RWPE1 (cell line): ENCODE results near the gene MTHFD1L.

Source experiments
- CTCF ChIA-PET: fragments of 350-600 bp; sonication (Branson Sonifier 250); formaldehyde crosslinking; extraction: SDS; loops from one replicate; lab custom pipeline; 2021; lab: Yijun Ruan, JAX
- POLR2A ChIA-PET: fragments of 400-600 bp; formaldehyde crosslinking; extraction: SDS; loops from one replicate; lab custom pipeline; 2020; ENCODE audit warnings: antibody characterized with exemption; ENCODE audit not compliant: low non-redundant PET; lab: Yijun Ruan, JAX
- DNase-seq: peaks from one replicate; pipeline ENCODE4 v3.0.0; 2012; ENCODE audit warnings: low spot score
- H3K27ac ChIP-seq: fragments of 450-650 bp; 2 replicates; pipeline ENCODE4 v1.5.1; 2017
- CTCF ChIP-seq: fragments of 450-650 bp; conservative IDR thresholded peaks from 2 replicates; pipeline ENCODE4 v1.5.1; 2017; ENCODE audit warnings: low read depth, mild to moderate bottlenecking

Gene MTHFD1L

GRCh38 chr6:150915131-150915879 lies 49.8 kb downstream of the MTHFD1L start:
- no peak for DNase-seq
- POLR2A ChIA-PET, result no interaction called here
- CTCF ChIA-PET, result no interaction called here
- H3K27ac ChIP-seq, result no peak overlapping the region
- TF ChIP-seq CTCF, result no peak

GRCh38 chr6:150915880-150916265 lies 50.4 kb downstream of the MTHFD1L start:
- CTCF ChIA-PET, result interaction anchor here (0.5 to 0.7 kb wide), 2 partner anchors 15 to 738 kb away, joined by 3 to 6 read pairs; no protein-coding TSS in a partner anchor
- TF ChIP-seq CTCF, result no peak
- no peak overlapping the region for H3K27ac ChIP-seq
- POLR2A ChIA-PET, result no interaction called here
- no peak for DNase-seq

GRCh38 chr6:150919938-150920337 lies 54.4 kb downstream of the MTHFD1L start:
- no peak overlapping the region for H3K27ac ChIP-seq
- ChIA-PET POLR2A (no interaction called here), CTCF (interaction anchor here (0.6 to 1.0 kb wide), 2 partner anchors 54 to 525 kb away, joined by 3 read pairs; no protein-coding TSS in a partner anchor)
- DNase-seq, result no peak
- TF ChIP-seq CTCF, result no peak

- CTCF ChIA-PET, result interaction anchor here (0.5 to 1.0 kb wide), 4 partner anchors 345 to 730 kb away, joined by 3 to 7 read pairs (median 6); no protein-coding TSS in a partner anchor
- POLR2A ChIA-PET, result no interaction called here
- DNase-seq, result no peak
- H3K27ac ChIP-seq, result no peak overlapping the region
- no peak for TF ChIP-seq CTCF
Observed at GRCh38 chr6:150922137-150922536, 56.6 kb downstream of the MTHFD1L start.

- CTCF ChIA-PET, result interaction anchor here (0.7 kb wide), 1 partner anchor 409 kb away, joined by 5 read pairs; no protein-coding TSS in a partner anchor
- no peak for TF ChIP-seq CTCF
- no peak for DNase-seq
- no peak overlapping the region for H3K27ac ChIP-seq
- POLR2A ChIA-PET, result no interaction called here
Observed at GRCh38 chr6:150924808-150925589, 59.5 kb downstream of the MTHFD1L start.

GRCh38 chr6:150925590-150925928 lies 60.1 kb downstream of the MTHFD1L start:
- no peak for DNase-seq
- no peak for TF ChIP-seq CTCF
- H3K27ac ChIP-seq, result no peak overlapping the region
- POLR2A ChIA-PET, result no interaction called here
- CTCF ChIA-PET, result no interaction called here
